Right atrium auricular region (tissue), 2 donors: ENCODE data around the gene LNP1. TPM values are rescaled to one million over a fixed set of nuclear protein-coding genes. Genes with fewer than 3 reads are reported as not detected.
"Not testable (repeated sequence)": the region's sequence is repeated elsewhere in the genome, so short reads cannot be mapped to it uniquely, and the experiment has no call there.

Experiments used
- DNase-seq: peaks from one replicate; pipeline ENCODE4 v3.0.0-alpha.2; 2019; ENCODE audit warnings: low spot score
- H3K27ac ChIP-seq, 2 donors: fragments of 200-600 bp; sonication (generic); 1 replicate in 1 of 2; 2 replicates in 1 of 2; pipeline ENCODE4 v1.5.1; 2016 to 2019
- H3K27me3 ChIP-seq, 2 donors: fragments of 200-600 bp; sonication (generic); one replicate each; pipeline versions ENCODE4 v1.5.1 to v1.6.0; 2017 to 2019
- H3K36me3 ChIP-seq: fragments of 200-600 bp; sonication (generic); one replicate; pipeline ENCODE4 v1.5.1; 2016
- H3K4me1 ChIP-seq, 2 donors: fragments of 200-600 bp; sonication (generic); one replicate each; pipeline versions ENCODE4 v1.5.1 to v1.6.0; 2017 to 2019
- H3K4me3 ChIP-seq, 2 donors: fragments of 200-600 bp; sonication (generic); 1 replicate in 1 of 2; 2 replicates in 1 of 2; pipeline ENCODE4 v1.5.1; 2017 to 2019; ENCODE audit warnings: mild to moderate bottlenecking in 1 of 2, moderate library complexity in 1 of 2
- H3K9me3 ChIP-seq, 2 donors: fragments of 200-600 bp; sonication (generic); one replicate each; pipeline ENCODE4 v1.5.1; 2019
- CTCF ChIP-seq, 2 donors: fragments of 200-600 bp; sonication (generic); IDR thresholded peaks; one replicate each; pipeline ENCODE4 v1.5.1; 2019; ENCODE audit warnings: antibody characterized with exemption in 2 of 2
- total RNA-seq, 2 donors: library from RNA; depleted of rRNA; stranded (reverse); fragments of >200 nt; gene quantifications; one replicate each; pipeline ENCODE4 v1.1.0, GENCODE V29; 2016

Gene LNP1
- total RNA-seq, 2 donors from 2014 or later: 4.6 to 5.4 TPM

DNA sequence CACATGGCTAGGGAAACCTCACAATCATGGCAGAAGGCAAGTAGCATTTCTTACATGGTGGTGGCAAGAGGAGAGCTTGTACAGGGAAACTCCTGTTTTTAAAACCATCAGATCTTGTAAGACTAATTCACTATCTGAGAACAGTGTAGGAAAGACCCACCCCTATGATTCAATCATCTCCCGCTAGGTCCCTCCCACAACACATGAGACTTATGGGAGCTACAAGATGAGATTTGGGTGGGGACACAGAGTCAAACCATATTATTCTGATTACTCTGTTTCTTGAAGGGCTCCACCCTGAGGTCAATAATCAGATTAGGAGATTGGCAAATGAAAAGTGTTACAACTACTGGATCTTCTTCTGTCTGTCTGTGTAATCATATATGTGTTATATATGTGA is 69.6 kb downstream of the LNP1 start:
- Histone ChIP-seq H3K9me3 (peaks cover 0 to 11% of the 10 kb centered on the region in 2 donors), H3K4me3 (no peak overlapping the region), H3K4me1 (no peaks in the 10 kb centered on the region), H3K27ac (no peak overlapping the region), H3K27me3 (no peaks in the 10 kb centered on the region), H3K36me3 (no peaks in the 10 kb centered on the region)
- DNase-seq: no peak
- no peak for TF ChIP-seq CTCF (IDR thresholded peaks at IDR 0.05)

GRCh38 chr3:100471444-100471843 is 70.1 kb downstream of the LNP1 start:
- no peaks in the 10 kb centered on the region for H3K36me3 ChIP-seq
- no peaks in the 10 kb centered on the region for H3K4me1 ChIP-seq
- H3K4me3 ChIP-seq: no peak overlapping the region
- no peak for DNase-seq
- no peak for TF ChIP-seq CTCF (IDR thresholded peaks at IDR 0.05)
- H3K9me3 ChIP-seq: peaks cover 0 to 11% of the 10 kb centered on the region in 2 donors
- H3K27ac ChIP-seq: no peak overlapping the region
- H3K27me3 ChIP-seq: no peaks in the 10 kb centered on the region

DNA sequence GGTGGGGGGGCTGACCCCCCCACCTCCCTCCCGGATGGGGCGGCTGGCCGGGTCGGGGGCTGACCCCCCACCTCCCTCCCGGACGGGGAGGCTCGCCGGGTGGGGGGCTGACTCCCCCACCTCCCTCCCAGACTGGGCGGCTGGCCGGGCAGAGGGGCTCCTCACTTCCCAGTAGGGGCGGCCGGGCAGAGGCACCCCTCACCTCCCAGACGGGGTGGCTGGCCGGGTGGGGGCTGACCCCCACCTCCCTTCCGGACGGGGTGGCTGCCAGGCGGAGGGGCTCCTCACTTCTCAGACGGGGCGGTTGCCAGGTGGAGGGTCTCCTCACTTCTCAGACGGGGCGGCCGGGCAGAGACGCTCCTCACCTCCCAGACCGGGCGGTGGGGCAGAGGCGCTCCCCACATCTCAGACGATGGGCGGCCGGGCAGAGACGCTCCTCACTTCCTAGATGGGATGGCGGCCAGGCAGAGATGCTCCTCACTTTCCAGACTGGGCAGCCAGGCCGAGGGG is 76.6 kb downstream of the LNP1 start:
- not testable (repeated sequence) for H3K27me3 ChIP-seq, H3K36me3 ChIP-seq, H3K4me3 ChIP-seq, H3K9me3 ChIP-seq, H3K27ac ChIP-seq, H3K4me1 ChIP-seq, DNase-seq

GRCh38 chr3:100478521-100478920 is 77.2 kb downstream of the LNP1 start:
- H3K4me1 ChIP-seq: not testable (repeated sequence)

DNA sequence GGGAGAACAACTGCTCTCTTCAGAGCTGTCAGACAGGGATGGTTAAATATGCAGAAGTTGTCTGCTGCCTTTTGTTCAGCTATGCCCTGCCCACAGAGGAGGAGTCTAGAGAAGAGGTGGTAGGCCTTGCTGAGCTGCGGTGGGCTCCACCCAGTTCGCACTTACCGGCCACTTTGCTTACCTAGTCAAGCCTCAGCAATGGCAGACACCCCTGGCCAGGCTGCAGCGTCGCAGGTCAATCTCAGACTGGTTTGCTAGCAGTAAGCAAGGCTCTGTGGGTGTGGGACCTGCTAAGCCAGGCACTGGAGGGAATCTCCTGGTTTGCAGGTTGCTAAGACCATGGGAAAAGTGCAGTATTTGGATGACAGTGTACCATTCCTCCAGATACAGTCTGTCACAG is 78.7 kb downstream of the LNP1 start:
- Histone ChIP-seq H3K36me3 (no peaks in the 10 kb centered on the region), H3K9me3 (no peaks in the 10 kb centered on the region), H3K4me3 (no peak overlapping the region), H3K27ac (no peak overlapping the region), H3K27me3 (no peaks in the 10 kb centered on the region), H3K4me1 (no peaks in the 10 kb centered on the region)
- no peak for TF ChIP-seq CTCF (IDR thresholded peaks at IDR 0.05)
- no peak for DNase-seq

More at GRCh38 chr3:100478521-100478920, 77.2 kb downstream of the LNP1 start:
- H3K9me3 ChIP-seq, H3K4me3 ChIP-seq, H3K27ac ChIP-seq, H3K27me3 ChIP-seq, DNase-seq, H3K36me3 ChIP-seq: not testable (repeated sequence)

- no peaks in the 10 kb centered on the region for H3K36me3 ChIP-seq
- TF ChIP-seq CTCF (IDR thresholded peaks at IDR 0.05): no peak
- H3K4me3 ChIP-seq: no peak overlapping the region
- no peak for DNase-seq
- no peaks in the 10 kb centered on the region for H3K9me3 ChIP-seq
- no peaks in the 10 kb centered on the region for H3K27me3 ChIP-seq
- no peaks in the 10 kb centered on the region for H3K4me1 ChIP-seq
- no peak overlapping the region for H3K27ac ChIP-seq
Observed at GRCh38 chr3:100482176-100482575, 80.8 kb downstream of the LNP1 start.

DNA sequence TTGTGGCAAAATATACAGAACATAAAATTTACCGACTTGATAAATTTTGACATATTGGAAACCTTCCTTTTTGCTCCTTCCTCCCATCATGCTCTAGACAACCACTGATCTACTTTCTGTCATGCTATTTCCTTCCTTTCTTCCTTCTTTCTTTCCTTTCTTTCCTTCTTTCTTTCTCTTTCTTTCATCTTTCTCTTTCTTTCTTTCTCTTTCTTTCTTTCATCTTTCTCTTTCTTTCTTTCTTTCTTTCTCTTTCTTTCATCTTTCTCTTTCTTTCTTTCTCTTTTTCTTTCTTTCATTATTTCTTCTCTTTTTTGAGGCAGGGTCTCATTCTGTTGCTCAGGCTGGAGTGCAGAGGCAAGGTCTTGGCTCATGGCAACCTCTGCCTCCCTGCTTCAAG is 82.2 kb downstream of the LNP1 start:
- no peak for TF ChIP-seq CTCF (IDR thresholded peaks at IDR 0.05)
- H3K36me3 ChIP-seq: no peaks in the 10 kb centered on the region
- DNase-seq: no peak
- H3K27me3 ChIP-seq: no peaks in the 10 kb centered on the region
- no peak overlapping the region for H3K4me3 ChIP-seq
- H3K9me3 ChIP-seq: no peaks in the 10 kb centered on the region
- no peaks in the 10 kb centered on the region for H3K4me1 ChIP-seq
- no peak overlapping the region for H3K27ac ChIP-seq
